Tongue (tissue), 3 donors: ENCODE results near the gene SURF6. TPM values are rescaled to one million over a fixed set of nuclear protein-coding genes. Genes with fewer than 3 reads are reported as not detected.
"Not testable (repeated sequence)": the region's sequence is repeated elsewhere in the genome, so short reads cannot be mapped to it uniquely, and the experiment has no call there.

Source experiments
- DNase-seq: peaks from one replicate; pipeline ENCODE4 v3.0.0-alpha.2; 2015
- small RNA-seq: library from RNA; depleted of rRNA; stranded (forward); fragments of <200 nt; gene quantifications from one replicate; pipeline ENCODE3, GENCODE V24; 2014; ENCODE audit warnings: low replicate concordance
- total RNA-seq: library from RNA; depleted of rRNA; stranded (reverse); fragments of >200 nt; gene quantifications from one replicate; pipeline ENCODE4 v1.2.3, GENCODE V29; 2014

Gene SURF6
- total RNA-seq, 1 donor from 2014 or later, result 18.9 TPM

DNA sequence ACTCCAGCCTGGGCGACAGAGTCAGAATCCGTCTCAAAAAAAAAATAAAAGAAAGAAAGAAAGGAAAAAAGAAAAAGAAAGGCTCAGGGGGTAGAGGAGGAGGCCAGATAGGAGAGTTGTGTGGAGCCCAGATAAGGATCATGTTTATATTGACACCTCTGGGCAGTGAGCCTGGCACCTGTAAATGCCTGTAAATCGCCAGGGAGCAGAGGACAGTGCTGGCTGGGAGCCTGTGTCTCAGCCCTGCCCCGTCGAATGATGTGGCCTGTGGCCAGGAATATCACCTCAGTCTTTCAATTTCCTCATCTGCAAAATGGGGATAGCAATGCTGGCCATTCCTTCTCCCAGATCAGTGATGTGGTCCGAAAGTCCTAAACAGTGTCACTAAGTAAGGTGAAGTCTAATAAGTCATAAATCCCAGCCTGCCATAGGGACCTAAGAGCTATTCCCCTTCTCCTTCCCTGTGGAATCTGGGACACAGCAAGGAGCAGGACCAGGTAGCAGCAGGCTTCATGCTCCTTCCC, 50.7 kb downstream of the SURF6 start:
- DNase-seq, result no peak

GRCh38 chr9:133284362-133284761, 51.6 kb downstream of the SURF6 start:
- DNase-seq, result no peak

DNA sequence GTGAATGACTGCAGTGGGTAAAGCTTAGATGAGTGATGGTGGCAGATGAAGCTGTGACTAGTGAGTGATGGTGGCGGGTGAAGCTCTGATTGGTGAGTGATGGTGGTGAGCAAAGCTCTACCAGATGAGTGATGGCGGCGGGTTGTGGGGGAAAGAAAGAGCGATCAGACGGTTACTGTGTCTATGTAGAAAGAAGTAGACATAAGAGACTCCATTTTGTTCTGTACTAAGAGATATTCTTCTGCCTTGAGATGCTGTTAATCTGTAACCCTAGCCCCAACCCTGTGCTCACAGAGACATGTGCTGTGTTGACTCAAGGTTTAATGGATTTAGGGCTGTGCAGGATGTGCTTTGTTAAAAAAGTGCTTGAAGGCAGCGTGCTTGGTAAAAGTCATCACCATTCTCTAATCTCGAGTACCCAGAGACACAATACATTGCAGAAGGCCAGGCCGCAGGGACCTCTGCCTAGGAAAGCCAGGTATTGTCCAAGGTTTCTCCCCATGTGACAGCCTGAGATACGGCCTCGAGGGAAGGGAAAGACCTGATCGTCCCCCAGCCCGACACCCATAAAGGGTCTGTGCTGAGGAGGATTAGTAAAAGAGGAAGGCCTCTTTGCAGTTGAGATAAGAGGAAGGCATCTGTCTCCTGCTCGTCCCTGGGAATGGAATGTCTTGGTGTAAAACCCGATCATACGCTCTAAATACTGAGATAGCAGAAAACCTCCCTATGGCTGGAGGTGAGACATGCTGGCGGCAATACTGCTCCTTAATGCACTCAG, 52.5 kb downstream of the SURF6 start:
- DNase-seq, result not testable (repeated sequence)

DNA sequence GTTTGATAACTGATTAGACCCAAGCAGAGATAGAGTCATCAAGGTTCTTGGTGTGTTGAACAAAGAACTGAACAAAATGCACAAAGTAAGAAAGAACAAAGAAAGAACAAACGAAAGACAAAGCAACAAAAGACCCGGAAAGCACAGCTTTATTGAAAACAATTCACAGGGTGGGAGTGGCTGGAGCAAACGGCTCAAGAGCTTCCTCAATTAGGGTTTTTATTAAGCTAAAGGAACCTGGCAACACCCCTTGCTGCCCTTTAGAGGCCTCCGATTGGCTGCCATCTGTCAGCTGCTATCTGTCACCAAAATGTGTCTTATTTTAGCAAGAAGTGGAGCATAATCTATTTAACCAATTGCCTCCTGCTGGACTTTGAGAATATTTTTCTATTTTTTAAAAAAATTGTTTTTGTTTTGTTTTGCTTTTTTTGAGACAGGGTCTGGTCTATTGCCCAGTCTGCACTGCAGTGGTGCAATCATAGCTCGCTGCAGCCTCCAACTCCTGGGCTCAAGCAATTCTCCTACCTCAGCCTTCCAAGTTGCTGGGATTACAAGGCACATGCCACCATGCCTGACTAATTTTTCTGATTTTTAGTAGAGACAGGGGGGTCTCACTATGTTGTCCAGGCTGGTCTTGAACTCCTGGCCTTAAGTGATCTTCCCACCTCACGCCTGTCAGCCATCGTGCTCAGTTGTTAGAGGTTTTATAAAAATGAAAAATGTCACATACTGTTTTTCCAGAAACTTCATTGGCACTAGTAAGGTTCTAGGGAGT, 53.3 kb downstream of the SURF6 start:
- no peak for DNase-seq

- no peak for DNase-seq
Measured at GRCh38 chr9:133280392-133280791, 55.6 kb downstream of the SURF6 start.

Small RNAs within 50 kb of the gene (small RNA-seq; reads per million reads assigned to genes)
- gene RF00019 (not detected), gene SNORD24 (not detected), gene SNORD36A (not detected), gene SNORD36B (not detected), gene SNORD36C (not detected)

Other genes with a start within 250 kb of the SURF6 start
- 56.0 TPM for gene RALGDS, start 214.9 kb downstream of the SURF6 start, total RNA-seq
- gene GBGT1, start 172.3 kb downstream of the SURF6 start, total RNA-seq, result 5.1 TPM
- gene OBP2B, start 126.9 kb downstream of the SURF6 start, total RNA-seq, result not detected
- gene ABO, start 61.0 kb downstream of the SURF6 start, total RNA-seq, result 1.4 TPM
- gene MED22, start 11.9 kb upstream of the SURF6 start, total RNA-seq, result 29.4 TPM
- gene RPL7A, start 12.0 kb upstream of the SURF6 start, total RNA-seq, result 1,430 TPM
- 23.6 TPM for gene SURF1, start 20.3 kb upstream of the SURF6 start, total RNA-seq
- 4.1 TPM for gene SURF2, start 20.4 kb upstream of the SURF6 start, total RNA-seq
- 160 TPM for gene SURF4, start 39.9 kb upstream of the SURF6 start, total RNA-seq
- 0.41 TPM for gene STKLD1, start 40.2 kb upstream of the SURF6 start, total RNA-seq
- gene REXO4, start 81.8 kb upstream of the SURF6 start, total RNA-seq, result 19.0 TPM
- gene ADAMTS13, start 86.2 kb upstream of the SURF6 start, total RNA-seq, result 4.2 TPM
- gene CACFD1, start 123.8 kb upstream of the SURF6 start, total RNA-seq, result 6.8 TPM
- gene SLC2A6, start 142.9 kb upstream of the SURF6 start, total RNA-seq, result 0.92 TPM
- gene MYMK, start 188.8 kb upstream of the SURF6 start, total RNA-seq, result 18.3 TPM
- gene ADAMTSL2, start 198.5 kb upstream of the SURF6 start, total RNA-seq, result 4.3 TPM